Ovary (tissue), 9 donors: ENCODE results near the gene SEMA4G. TPM values are rescaled to one million over a fixed set of nuclear protein-coding genes. Genes with fewer than 3 reads are reported as not detected.

Source experiments
- DNase-seq, 5 donors: peaks; one replicate each; pipeline ENCODE4 v3.0.0-alpha.2; 2019 to 2020
- H3K27ac ChIP-seq, 2 donors: fragments of 200-600 bp; one replicate each; pipeline versions ENCODE4 v1.5.1 to v1.8.0; 2019 to 2022
- H3K27me3 ChIP-seq: fragments of 200-600 bp; one replicate; pipeline ENCODE4 v1.8.0; 2022
- H3K36me3 ChIP-seq: fragments of 200-600 bp; sonication (generic); one replicate; pipeline ENCODE4 v1.5.1; 2019
- H3K4me1 ChIP-seq: one replicate; pipeline ENCODE4 v1.8.1; 2013; ENCODE audit warnings: mild to moderate bottlenecking, moderate library complexity; ENCODE audit not compliant: insufficient read depth
- H3K4me3 ChIP-seq: fragments of 200-600 bp; sonication (generic); one replicate; pipeline ENCODE4 v1.5.1; 2017
- H3K9me3 ChIP-seq, 2 donors: fragments of 200-600 bp in 1 of 2; sonication (generic) in 1 of 2; one replicate each; pipeline versions ENCODE4 v1.5.1 to v1.8.1; 2013 to 2019; ENCODE audit warnings: mild to moderate bottlenecking in 1 of 2, moderate library complexity in 1 of 2
- CTCF ChIP-seq, 3 donors: fragments of 450-650 bp in 2 of 3; fragments of 200-600 bp in 1 of 3; IDR thresholded peaks; one replicate each; pipeline versions ENCODE4 v1.5.1 to v1.8.0; 2016 to 2022; ENCODE audit warnings: antibody characterized with exemption in 3 of 3, mild to moderate bottlenecking in 1 of 3
- EP300 ChIP-seq: sonication (generic); formaldehyde crosslinking; IDR thresholded peaks from one replicate; pipeline ENCODE4 v1.6.1; 2017; ENCODE audit warnings: antibody characterized with exemption
- POLR2A ChIP-seq: fragments of 450-650 bp; IDR thresholded peaks from one replicate; pipeline ENCODE4 v1.6.1; 2017; ENCODE audit warnings: antibody characterized with exemption, mild to moderate bottlenecking, moderate library complexity
- WGBS, 3 donors: extraction: QIAGEN DNeasy Blood & Tissue Kit in 1 of 3; methylation state at CpG; one replicate each; pipeline versions ENCODE4 v1.1.5 to v1.1.7; 2013 to 2017; 5-methylcytosine and 5-hydroxymethylcytosine counted together
- intact Hi-C, 4 donors: fragments of 100-400 bp; cut with DNase I; formaldehyde crosslinking; loops; one replicate each; pipeline versions ENCODE4 v1.11.0 to v1.15.1; 2022 to 2023
- polyA plus RNA-seq, 2 donors: library from polyadenylated mRNA; stranded (reverse); fragments of 200-250 nt in 1 of 2; fragments of 350-450 nt in 1 of 2; fragmentation: Illumina TruSeq in 1 of 2; extraction: RNeasy Lipid Tissue Mini Kit (QIAGEN cat#74804) in 1 of 2; gene quantifications; one replicate each; pipeline ENCODE4 v1.2.3, GENCODE V29; 2013 to 2014
- total RNA-seq, 7 donors: library from RNA; depleted of rRNA in 2 of 7; stranded (reverse); fragments of >200 nt in 2 of 7; fragmentation: NEBNext Ultra II Directional in 3 of 7; extraction: Animal tissue kit (Norgen Biotek cat#: 25700) in 3 of 7; gene quantifications; one replicate each; pipeline versions ENCODE4 v1.1.0 to v1.2.4, GENCODE V29; 2016 to 2023
- donor health status: DM: no; HTN: no; CAD: no; lungs with moderate emphysema.
- donor health status: DM: no; HTN: no; CAD: no.
- donor health status: Bipolar disorder and iron deficiency.
- donor health status: DM: yes; HTN: yes; CAD: no.
- donor health status: DM: no; HTN: no; CAD: no.
- donor health status: DM: yes; HTN: yes; CAD: no.

Gene SEMA4G
- total and polyA plus RNA-seq, 9 donors = 5.9 to 25.5 (median 13.1) TPM

GRCh38 chr10:101011517-101012423, 42.5 kb downstream of the SEMA4G start:
- no peaks in the 10 kb centered on the region for H3K9me3 ChIP-seq
- 64 to 66% (median 64%) methylated on average over 14 to 22 of the region's 22 CpGs for WGBS, 3 donors
- H3K27ac ChIP-seq = no peak overlapping the region
- H3K27me3 ChIP-seq = no peaks in the 10 kb centered on the region
- no peak for DNase-seq
- H3K4me1 ChIP-seq = peaks cover 11% of the 10 kb centered on the region
- intact Hi-C loops = loop anchor here (2.0 kb wide), 1 partner anchor 17 kb away; no protein-coding TSS in a partner anchor
- TF ChIP-seq CTCF (IDR thresholded peaks at IDR 0.05) (no peak), EP300 (no peak), POLR2A (no peak)
- H3K4me3 ChIP-seq = no peak overlapping the region
- no peaks in the 10 kb centered on the region for H3K36me3 ChIP-seq

GRCh38 chr10:101012525-101013364, 43.4 kb downstream of the SEMA4G start:
- no peaks in the 10 kb centered on the region for H3K36me3 ChIP-seq
- H3K4me3 ChIP-seq = no peak overlapping the region
- H3K27ac ChIP-seq = no peak overlapping the region
- no peak for TF ChIP-seq EP300
- peak; percentile 91 to 92 (median 92) for TF ChIP-seq CTCF (IDR thresholded peaks at IDR 0.05)
- no peaks in the 10 kb centered on the region for H3K27me3 ChIP-seq
- no peaks in the 10 kb centered on the region for H3K9me3 ChIP-seq
- intact Hi-C loops = loop anchor here (2.0 kb wide), 1 partner anchor 18 kb away; no protein-coding TSS in a partner anchor
- DNase-seq = peak; percentile 85 to 91 (median 89)
- 14 to 15% (median 15%) methylated on average over 14 of the region's 14 CpGs for WGBS, 3 donors
- peaks cover 11% of the 10 kb centered on the region for H3K4me1 ChIP-seq

GRCh38 chr10:101013365-101013825, 44.1 kb downstream of the SEMA4G start:
- intact Hi-C loops = loop anchor here (2.0 kb wide), 1 partner anchor 19 kb away; no protein-coding TSS in a partner anchor
- H3K9me3 ChIP-seq = no peaks in the 10 kb centered on the region
- no peak overlapping the region for H3K27ac ChIP-seq
- 40 to 51% (median 41%) methylated on average over 9 of the region's 9 CpGs for WGBS, 3 donors
- H3K4me1 ChIP-seq = peaks cover 4% of the 10 kb centered on the region
- peak in 1 of 5 donors; percentile 31 for DNase-seq
- H3K27me3 ChIP-seq = no peaks in the 10 kb centered on the region
- H3K4me3 ChIP-seq = no peak overlapping the region
- TF ChIP-seq EP300 = no peak
- no peak for TF ChIP-seq CTCF (IDR thresholded peaks at IDR 0.05)
- no peak for TF ChIP-seq POLR2A
- no peaks in the 10 kb centered on the region for H3K36me3 ChIP-seq

GRCh38 chr10:101014230-101014884, 45.1 kb downstream of the SEMA4G start:
- Histone ChIP-seq H3K4me3 (no peak overlapping the region), H3K36me3 (no peaks in the 10 kb centered on the region), H3K27me3 (no peaks in the 10 kb centered on the region), H3K4me1 (peaks cover 3% of the 10 kb centered on the region), H3K9me3 (no peaks in the 10 kb centered on the region), H3K27ac (no peak overlapping the region)
- no peak for TF ChIP-seq POLR2A
- TF ChIP-seq CTCF (IDR thresholded peaks at IDR 0.05) = peak; percentile 67 to 87 (median 82)
- 16 to 19% (median 16%) methylated on average over 10 to 11 of the region's 11 CpGs for WGBS, 3 donors
- intact Hi-C loops = no loop called here
- peak; percentile 68 to 91 (median 87) for DNase-seq
